Cortex of kidney (tissue), 1 donor: Measurements from ENCODE around the gene PTPRN2.

Experiments
- DNase-seq: peaks from one replicate; lab custom pipeline; 2025; lab: John Stamatoyannopoulos, UW

Gene PTPRN2

GRCh38 chr7:158489462-158490155 is 98.0 kb downstream of the PTPRN2 start:
- no peak for DNase-seq

DNA sequence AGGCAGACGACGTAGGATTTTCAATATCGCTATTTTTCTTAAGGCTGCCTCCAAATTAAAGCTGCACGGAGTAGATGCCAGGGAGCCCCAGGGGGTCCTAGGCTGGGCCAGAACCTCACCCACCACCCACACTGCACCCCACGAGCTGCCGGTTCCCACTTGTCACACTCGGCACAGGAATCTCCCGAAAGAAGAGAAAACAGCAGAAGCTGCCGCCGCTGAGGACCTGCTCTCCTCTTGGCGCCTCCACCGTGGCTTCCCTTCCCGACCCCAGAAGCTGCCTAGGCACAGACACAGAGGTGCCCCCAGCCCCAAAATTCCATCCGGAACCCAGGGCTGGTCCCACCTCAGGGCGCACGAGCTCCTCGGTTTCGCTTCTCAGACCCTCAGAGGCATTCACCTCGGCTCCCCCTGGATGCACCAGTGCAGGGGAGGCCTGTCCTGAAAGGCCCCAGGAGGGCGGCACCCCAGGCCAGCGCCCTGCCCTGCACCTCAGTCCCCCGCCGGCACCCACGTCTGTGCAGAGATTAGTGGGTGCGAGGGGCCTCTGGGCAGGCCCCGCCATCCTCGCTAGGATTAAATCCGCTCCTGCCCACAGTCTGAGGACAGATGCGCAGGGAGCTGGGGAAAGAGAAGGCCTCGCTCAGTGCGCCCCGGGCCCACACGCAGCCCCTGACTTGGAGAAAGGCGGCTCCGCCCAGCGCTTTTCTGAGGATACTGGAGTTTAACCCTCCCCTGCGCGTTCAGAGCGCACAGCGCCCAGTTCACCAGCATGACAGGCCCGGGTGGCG is 99.2 kb downstream of the PTPRN2 start:
- no peak for DNase-seq

DNA sequence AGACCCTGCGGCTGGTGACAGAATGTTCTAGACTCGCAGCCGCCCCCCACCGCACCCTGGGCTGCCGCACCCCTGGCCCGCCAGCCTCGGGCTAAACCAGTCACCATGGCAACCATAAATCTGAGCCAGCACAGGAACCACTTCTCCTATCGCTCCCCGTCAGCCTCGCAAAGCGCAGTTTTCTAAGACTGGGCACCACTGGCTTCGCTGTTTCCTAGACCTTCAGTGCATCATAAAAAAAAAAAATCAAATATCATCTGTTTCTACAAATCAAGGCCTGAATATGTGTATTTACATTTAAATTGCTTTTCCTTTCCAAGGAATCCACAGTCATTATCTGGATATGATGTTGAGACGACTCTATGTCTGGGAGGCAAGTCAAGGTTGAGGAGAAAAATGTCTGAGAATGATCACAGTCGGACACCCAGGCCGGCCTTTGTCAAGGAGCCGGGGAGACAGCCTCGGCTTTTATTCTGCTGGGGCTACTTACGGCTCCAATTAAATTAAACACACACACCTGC is 99.9 kb downstream of the PTPRN2 start:
- DNase-seq: no peak

DNA sequence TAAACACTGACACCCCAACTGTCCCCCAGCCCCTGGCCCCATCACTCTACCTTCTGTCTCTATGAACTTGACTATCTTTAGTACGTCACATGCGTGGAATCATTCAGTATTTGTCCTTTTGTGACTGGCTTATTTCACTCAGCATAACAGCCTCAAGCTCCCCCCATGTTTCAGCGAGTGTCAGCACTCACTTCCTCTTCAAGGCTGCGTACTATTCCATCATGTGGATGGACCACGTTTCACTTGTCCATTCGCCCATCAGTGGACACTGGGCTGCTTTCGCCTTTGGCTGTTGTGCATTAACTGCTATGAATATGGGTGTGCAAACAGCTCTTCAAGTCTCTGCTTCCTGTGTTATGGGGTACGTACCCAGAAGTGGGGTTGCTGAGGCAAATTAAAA is 100.7 kb downstream of the PTPRN2 start:
- DNase-seq: no peak

- no peak for DNase-seq
Observed at GRCh38 chr7:158484801-158485531, 102.7 kb downstream of the PTPRN2 start.

GRCh38 chr7:158482480-158482879 is 105.1 kb downstream of the PTPRN2 start:
- no peak for DNase-seq

DNA sequence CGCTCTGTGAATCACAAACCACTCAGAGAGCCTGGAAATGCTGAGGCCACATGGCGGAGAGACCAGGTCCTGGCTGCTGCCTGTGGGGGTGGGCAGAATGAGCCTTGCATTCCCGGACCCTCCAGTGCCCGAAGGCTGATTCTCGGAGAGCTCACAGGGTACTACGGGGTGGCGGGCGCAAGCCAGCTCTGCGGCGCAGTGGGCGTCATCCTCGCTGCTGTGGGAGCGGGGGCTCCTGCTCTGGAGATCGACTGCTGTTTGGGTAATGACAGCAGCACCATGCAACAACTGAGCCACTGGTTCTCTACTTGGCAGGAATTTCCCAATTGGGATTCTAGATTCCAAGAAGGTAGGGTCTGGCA is 108.0 kb downstream of the PTPRN2 start:
- DNase-seq: no peak

GRCh38 chr7:158479021-158479663 is 108.5 kb downstream of the PTPRN2 start:
- DNase-seq: no peak

GRCh38 chr7:158477866-158478265 is 109.8 kb downstream of the PTPRN2 start:
- no peak for DNase-seq

DNA sequence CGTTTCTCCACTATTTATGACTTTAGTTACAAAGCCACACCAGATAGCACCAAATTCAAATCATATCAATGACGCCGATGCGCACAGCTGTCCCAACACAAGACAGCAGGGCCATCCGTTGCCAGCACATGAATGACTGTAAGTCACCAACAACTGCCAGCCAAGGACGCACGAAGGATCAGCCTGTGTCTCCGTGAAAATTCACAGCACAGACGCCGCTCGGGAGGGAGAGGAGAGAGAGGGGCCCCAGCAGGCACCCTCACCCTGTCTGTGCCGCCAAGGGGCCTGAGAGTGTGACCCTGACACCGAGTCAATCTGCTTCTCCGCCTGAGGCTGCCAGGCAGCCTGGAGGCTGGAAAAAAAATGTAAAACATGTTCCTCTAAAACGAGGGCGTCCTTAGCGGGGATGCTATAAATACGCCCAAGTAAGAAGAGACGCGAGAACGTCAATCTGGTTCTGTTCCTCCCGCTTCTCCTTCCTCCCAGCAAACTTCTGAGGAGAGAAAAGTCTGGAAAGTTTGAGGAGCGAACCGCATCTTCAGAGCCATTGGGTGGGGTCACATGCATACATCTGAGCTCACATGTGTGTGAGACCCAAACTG is 111.2 kb downstream of the PTPRN2 start:
- no peak for DNase-seq

DNA sequence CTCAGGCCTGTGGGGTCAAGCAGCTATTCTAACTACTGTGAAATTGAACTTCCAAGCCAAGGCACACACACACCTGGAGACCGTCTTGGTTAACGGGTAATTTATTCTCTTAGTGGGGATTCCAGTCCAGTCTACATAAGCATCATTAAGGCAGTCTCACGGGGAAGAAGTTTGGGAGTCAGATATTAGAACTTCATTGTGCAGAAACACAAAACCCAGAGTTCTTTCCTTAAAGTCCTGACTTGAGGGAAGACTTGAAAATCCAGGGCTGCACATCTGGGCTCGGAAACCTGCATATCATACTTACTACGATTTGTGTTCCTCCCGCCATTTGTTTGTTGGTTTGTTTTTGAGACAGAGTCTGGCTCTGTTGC is 112.0 kb downstream of the PTPRN2 start:
- DNase-seq: no peak

DNA sequence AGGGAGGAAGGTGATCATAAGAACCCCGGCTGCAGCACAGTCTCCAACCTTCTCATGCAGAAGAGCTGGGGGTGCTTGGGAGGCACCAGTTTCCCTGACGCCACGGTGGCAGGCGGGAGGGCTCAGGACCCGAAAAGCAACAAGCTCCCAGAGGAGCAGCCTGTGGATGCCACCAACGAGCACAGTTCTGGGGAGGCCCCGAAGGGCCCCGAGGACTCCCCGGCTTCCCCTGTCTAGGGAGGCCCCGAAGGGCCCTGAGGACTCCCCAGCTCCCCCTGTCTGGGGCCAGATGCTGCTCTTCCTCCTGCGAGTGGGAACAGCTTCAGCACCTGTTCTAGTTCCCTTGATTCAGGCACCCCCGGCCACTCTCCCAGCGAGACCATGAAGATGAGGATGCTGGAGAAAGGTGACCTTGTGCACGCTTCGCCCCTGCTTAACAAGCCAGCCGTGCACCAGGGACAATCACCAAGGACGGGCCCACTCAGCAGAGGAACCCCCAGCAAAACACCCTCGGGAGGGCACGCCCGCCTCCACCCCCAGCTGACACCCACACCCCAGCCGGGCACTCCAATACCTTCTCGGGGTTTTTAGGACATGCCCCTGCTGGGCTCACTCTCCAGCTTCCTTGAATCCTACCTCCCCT is 112.5 kb downstream of the PTPRN2 start:
- DNase-seq: no peak

- no peak for DNase-seq
Observed at GRCh38 chr7:158474488-158474887, 113.1 kb downstream of the PTPRN2 start.

DNA sequence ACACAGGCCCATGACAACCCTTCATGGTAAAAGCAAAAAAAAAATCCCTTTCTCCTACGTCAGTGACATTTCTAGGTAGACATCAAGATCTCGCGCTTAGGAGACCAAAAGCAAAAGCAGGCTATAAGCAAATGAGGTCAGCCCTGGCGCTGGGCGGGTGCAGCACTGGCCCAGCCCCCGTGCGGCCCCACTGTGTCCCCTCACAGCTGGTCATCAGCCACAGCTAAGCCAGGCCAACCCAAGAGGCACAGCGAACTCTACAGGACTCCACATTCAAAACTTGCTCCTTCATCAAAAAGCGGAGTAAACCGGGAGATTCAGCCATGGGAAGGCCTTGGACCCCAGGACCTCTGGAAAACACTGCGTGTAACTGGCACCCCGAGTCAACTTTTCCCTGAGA is 113.7 kb downstream of the PTPRN2 start:
- DNase-seq: no peak

GRCh38 chr7:158473221-158473620 is 114.4 kb downstream of the PTPRN2 start:
- no peak for DNase-seq

GRCh38 chr7:158472596-158472995 is 115.0 kb downstream of the PTPRN2 start:
- no peak for DNase-seq

DNA sequence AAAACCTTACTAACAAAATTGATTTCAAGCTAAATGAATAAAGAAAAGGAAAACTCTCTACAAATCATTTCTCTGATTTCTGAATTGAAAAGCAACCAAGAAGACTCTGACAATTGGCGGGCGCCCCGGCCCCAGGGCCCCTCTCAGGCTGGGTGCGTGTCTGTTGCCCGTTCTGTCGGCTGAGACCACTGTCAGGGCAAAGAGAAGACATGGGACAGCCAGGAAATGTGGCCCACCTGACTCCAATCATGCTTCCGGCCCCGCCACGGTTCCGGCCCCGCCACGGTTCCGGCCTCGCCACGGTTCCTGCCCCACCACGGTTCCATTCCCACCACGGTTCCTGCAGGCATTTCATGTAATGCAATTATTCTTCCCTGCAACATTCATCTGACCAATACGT is 115.9 kb downstream of the PTPRN2 start:
- no peak for DNase-seq

DNA sequence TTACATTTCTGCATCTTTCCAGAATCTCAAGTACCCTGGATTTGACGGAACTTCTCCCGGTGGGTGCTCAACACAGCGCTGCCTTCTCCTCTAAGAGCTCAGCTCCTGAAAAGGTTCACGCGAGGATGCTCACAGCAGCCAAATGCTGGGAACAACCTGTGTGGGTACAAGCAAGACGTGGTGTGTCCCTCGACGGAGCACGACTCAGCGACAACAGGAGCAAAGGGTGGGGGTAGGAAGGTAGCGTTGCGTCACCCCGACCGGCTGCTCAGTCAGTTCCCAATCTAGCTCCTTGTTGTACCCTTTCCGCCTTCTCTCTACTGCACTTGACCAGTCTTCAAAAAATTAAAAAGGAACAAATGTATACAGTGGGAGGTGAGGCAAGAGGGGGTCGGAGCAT is 117.3 kb downstream of the PTPRN2 start:
- DNase-seq: no peak

- no peak for DNase-seq
Observed at GRCh38 chr7:158469396-158470051, 118.1 kb downstream of the PTPRN2 start.

GRCh38 chr7:158468700-158469296 is 118.8 kb downstream of the PTPRN2 start:
- DNase-seq: no peak
